Measurements from ENCODE around the gene KRI1.

DNA sequence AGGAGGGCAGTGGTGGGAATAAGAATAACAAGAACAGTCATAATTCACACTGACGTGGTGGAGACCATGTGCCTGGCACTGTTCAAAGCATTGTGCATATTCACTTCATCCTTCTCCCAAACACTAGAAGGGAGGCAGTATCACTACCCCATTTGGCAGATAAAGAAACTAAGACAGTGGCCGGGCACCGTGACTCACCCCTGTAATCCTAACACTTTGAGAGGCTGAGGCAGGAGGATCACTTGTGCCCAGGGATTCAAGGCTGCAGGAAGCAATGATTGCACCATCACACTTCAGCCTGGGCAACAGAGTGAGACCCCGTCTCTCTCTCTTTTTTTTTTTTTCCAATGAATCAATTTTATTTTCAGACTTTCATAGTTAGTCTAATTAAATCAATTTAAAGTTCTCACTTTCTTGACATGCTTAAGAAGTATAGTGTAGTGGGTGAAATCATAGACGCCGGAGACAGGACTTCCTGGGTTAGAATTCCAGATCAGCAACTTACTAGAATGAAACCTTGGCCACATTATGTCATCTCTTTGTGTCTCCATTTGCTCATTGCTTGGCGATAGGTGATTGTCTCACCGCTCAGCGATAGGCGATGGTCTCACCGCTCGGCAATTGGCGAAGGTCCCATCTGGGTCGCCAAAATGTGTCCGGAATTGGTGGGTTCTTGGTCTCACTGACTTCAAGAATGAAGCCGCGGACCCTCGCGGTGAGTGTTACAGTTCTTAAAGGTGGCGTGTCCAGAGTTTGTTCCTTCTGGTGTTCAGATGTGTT lies 27.4 kb downstream of the KRI1 start:
- TF ChIP-seq, protein P1, sequence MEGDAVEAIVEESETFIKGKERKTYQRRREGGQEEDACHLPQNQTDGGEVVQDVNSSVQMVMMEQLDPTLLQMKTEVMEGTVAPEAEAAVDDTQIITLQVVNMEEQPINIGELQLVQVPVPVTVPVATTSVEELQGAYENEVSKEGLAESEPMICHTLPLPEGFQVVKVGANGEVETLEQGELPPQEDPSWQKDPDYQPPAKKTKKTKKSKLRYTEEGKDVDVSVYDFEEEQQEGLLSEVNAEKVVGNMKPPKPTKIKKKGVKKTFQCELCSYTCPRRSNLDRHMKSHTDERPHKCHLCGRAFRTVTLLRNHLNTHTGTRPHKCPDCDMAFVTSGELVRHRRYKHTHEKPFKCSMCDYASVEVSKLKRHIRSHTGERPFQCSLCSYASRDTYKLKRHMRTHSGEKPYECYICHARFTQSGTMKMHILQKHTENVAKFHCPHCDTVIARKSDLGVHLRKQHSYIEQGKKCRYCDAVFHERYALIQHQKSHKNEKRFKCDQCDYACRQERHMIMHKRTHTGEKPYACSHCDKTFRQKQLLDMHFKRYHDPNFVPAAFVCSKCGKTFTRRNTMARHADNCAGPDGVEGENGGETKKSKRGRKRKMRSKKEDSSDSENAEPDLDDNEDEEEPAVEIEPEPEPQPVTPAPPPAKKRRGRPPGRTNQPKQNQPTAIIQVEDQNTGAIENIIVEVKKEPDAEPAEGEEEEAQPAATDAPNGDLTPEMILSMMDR (conservative IDR thresholded peaks at IDR 0.05 in 1 of 2, IDR thresholded peaks at IDR 0.05 in 1 of 2; ENCODE audit: low read depth in 1 of 2, low read length in 2 of 2) = no peak
- no peak for TF ChIP-seq EZH2 (IDR thresholded peaks at IDR 0.05; ENCODE audit: low read length, missing control alignments)
